ENCODE measurements around the gene CERKL.

Gene CERKL

DNA sequence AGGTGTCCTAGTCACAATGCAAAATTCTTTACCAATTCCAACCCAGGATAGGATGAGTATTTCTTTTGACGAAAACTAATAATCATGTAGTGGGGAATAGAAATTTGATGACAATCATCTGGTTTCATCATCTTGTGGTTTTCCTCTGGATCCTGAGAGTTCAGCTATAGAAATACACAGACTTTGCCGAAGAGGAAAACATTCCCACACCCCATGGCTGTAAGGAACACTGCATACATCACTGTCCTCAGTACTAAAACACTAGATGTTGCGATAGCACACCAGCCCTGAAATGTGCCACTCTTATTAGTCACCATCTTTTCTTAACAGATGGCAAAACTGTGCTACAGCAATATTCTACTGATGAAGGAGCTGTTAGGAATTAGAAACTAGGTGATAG is 29.4 kb downstream of the CERKL start:
- H3K4me2 ChIP-seq (ENCODE audit: low read depth, low read length, poor library complexity, severe bottlenecking) = no peak overlapping the region
- H3K4me1 ChIP-seq (ENCODE audit: insufficient read depth, low read length, poor library complexity, severe bottlenecking) = no peaks in the 10 kb centered on the region
- no peaks in the 10 kb centered on the region for H4K20me1 ChIP-seq (ENCODE audit: insufficient read depth, low read length, poor library complexity, severe bottlenecking)
- TF ChIP-seq EZH2phosphoT487 (IDR thresholded peaks at IDR 0.05; ENCODE audit: borderline replicate concordance) = no peak
- TF ChIP-seq, protein P1, sequence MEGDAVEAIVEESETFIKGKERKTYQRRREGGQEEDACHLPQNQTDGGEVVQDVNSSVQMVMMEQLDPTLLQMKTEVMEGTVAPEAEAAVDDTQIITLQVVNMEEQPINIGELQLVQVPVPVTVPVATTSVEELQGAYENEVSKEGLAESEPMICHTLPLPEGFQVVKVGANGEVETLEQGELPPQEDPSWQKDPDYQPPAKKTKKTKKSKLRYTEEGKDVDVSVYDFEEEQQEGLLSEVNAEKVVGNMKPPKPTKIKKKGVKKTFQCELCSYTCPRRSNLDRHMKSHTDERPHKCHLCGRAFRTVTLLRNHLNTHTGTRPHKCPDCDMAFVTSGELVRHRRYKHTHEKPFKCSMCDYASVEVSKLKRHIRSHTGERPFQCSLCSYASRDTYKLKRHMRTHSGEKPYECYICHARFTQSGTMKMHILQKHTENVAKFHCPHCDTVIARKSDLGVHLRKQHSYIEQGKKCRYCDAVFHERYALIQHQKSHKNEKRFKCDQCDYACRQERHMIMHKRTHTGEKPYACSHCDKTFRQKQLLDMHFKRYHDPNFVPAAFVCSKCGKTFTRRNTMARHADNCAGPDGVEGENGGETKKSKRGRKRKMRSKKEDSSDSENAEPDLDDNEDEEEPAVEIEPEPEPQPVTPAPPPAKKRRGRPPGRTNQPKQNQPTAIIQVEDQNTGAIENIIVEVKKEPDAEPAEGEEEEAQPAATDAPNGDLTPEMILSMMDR (conservative IDR thresholded peaks at IDR 0.05; ENCODE audit: low read length) = no peak
- no peaks in the 10 kb centered on the region for H3K79me2 ChIP-seq (ENCODE audit: insufficient read depth, low read length)
- no peaks in the 10 kb centered on the region for H3F3A ChIP-seq (ENCODE audit: low read depth)
- no peak overlapping the region for H2AFZ ChIP-seq (ENCODE audit: low read length)
- no peaks in the 10 kb centered on the region for H3K36me3 ChIP-seq (ENCODE audit: insufficient read depth, low read length)
- no peak overlapping the region for H3K9ac ChIP-seq (ENCODE audit: low read depth, low read length, poor library complexity, severe bottlenecking)
- no peak overlapping the region for H3K4me3 ChIP-seq (ENCODE audit: low read length, poor library complexity, severe bottlenecking)
- H3K9me3 ChIP-seq (ENCODE audit: insufficient read depth, low read depth, low read length) = no peaks in the 10 kb centered on the region
- H3K9me2 ChIP-seq (replicated peaks; ENCODE audit: low read depth, low read length) = no peaks in the 10 kb centered on the region
- H3K27me3 ChIP-seq (ENCODE audit: insufficient read depth, low read length, poor library complexity, severe bottlenecking) = no peaks in the 10 kb centered on the region

DNA sequence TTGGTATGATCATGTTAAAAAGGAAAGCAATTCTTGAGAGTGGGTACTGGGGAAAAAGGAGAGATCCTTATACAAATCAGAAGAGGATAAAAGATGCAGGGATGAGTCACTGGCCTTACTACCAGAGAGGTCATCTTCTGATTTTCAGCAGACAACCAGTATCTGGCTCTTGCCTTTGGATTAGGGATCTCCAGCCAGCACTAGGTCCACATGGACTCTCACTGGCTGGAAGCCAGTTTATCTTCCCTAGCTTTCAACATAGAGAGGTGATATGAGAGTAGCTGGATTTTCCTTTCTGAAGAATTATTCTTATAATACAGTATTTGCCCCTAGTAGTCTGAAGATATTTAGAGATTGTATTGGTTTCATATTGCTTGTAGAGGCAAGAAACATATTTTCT is 30.2 kb downstream of the CERKL start:
- H3K9ac ChIP-seq (ENCODE audit: low read depth, low read length, poor library complexity, severe bottlenecking) = no peak overlapping the region
- no peaks in the 10 kb centered on the region for H3K79me2 ChIP-seq (ENCODE audit: insufficient read depth, low read length)
- H2AFZ ChIP-seq (ENCODE audit: low read length) = no peak overlapping the region
- H4K20me1 ChIP-seq (ENCODE audit: insufficient read depth, low read length, poor library complexity, severe bottlenecking) = no peaks in the 10 kb centered on the region
- no peak overlapping the region for H3K4me2 ChIP-seq (ENCODE audit: low read depth, low read length, poor library complexity, severe bottlenecking)
- TF ChIP-seq EZH2phosphoT487 (IDR thresholded peaks at IDR 0.05; ENCODE audit: borderline replicate concordance) = no peak
- TF ChIP-seq, protein P1 (conservative IDR thresholded peaks at IDR 0.05; ENCODE audit: low read length) = no peak
- no peaks in the 10 kb centered on the region for H3K9me3 ChIP-seq (ENCODE audit: insufficient read depth, low read depth, low read length)
- H3K36me3 ChIP-seq (ENCODE audit: insufficient read depth, low read length) = no peaks in the 10 kb centered on the region
- no peak overlapping the region for H3K4me3 ChIP-seq (ENCODE audit: low read length, poor library complexity, severe bottlenecking)
- no peaks in the 10 kb centered on the region for H3K27me3 ChIP-seq (ENCODE audit: insufficient read depth, low read length, poor library complexity, severe bottlenecking)
- no peaks in the 10 kb centered on the region for H3K4me1 ChIP-seq (ENCODE audit: insufficient read depth, low read length, poor library complexity, severe bottlenecking)
- no peaks in the 10 kb centered on the region for H3F3A ChIP-seq (ENCODE audit: low read depth)
- H3K9me2 ChIP-seq (replicated peaks; ENCODE audit: low read depth, low read length) = no peaks in the 10 kb centered on the region

DNA sequence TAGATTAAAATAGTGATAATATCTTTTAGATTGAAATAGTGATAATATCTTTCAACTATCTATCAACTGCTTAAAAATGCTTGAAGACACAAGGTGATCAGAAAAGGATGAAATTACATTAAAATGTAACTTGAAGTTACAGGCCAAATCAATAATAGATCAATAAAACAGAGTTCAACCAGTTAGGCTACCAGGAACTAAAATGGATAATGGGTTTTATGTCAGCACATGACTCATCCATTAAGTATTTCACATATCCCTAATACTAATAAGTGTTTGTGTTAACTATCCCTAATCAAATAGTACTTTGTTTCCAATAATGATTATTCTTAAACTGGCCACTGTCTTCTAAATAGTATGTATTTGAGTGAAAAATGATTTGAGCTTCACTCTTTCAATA is 33.7 kb downstream of the CERKL start:
- no peaks in the 10 kb centered on the region for H3F3A ChIP-seq (ENCODE audit: low read depth)
- H3K9me2 ChIP-seq (replicated peaks; ENCODE audit: low read depth, low read length) = no peaks in the 10 kb centered on the region
- H3K79me2 ChIP-seq (ENCODE audit: insufficient read depth, low read length) = no peaks in the 10 kb centered on the region
- no peaks in the 10 kb centered on the region for H3K9me3 ChIP-seq (ENCODE audit: insufficient read depth, low read depth, low read length)
- no peaks in the 10 kb centered on the region for H3K36me3 ChIP-seq (ENCODE audit: insufficient read depth, low read length)
- H3K9ac ChIP-seq (ENCODE audit: low read depth, low read length, poor library complexity, severe bottlenecking) = no peak overlapping the region
- no peak overlapping the region for H3K4me3 ChIP-seq (ENCODE audit: low read length, poor library complexity, severe bottlenecking)
- TF ChIP-seq EZH2phosphoT487 (IDR thresholded peaks at IDR 0.05; ENCODE audit: borderline replicate concordance) = no peak
- TF ChIP-seq, protein P1 (conservative IDR thresholded peaks at IDR 0.05; ENCODE audit: low read length) = no peak
- H3K4me1 ChIP-seq (ENCODE audit: insufficient read depth, low read length, poor library complexity, severe bottlenecking) = peaks cover 15% of the 10 kb centered on the region
- no peak overlapping the region for H3K4me2 ChIP-seq (ENCODE audit: low read depth, low read length, poor library complexity, severe bottlenecking)
- H4K20me1 ChIP-seq (ENCODE audit: insufficient read depth, low read length, poor library complexity, severe bottlenecking) = no peaks in the 10 kb centered on the region
- no peak overlapping the region for H2AFZ ChIP-seq (ENCODE audit: low read length)
- H3K27me3 ChIP-seq (ENCODE audit: insufficient read depth, low read length, poor library complexity, severe bottlenecking) = no peaks in the 10 kb centered on the region

Measured in Loucy (cell line).